Neutrophil (primary cell): ENCODE data around the gene AZI2.

ENCODE experiments used
- H3K27ac ChIP-seq: fragments of 200-600 bp; sonication (generic); 2 replicates; pipeline ENCODE4 v1.5.1; 2016; ENCODE audit warnings: mild to moderate bottlenecking, moderate library complexity
- H3K27me3 ChIP-seq: fragments of 200-600 bp; sonication (generic); 2 replicates; pipeline ENCODE4 v1.6.0; 2016; ENCODE audit warnings: mild to moderate bottlenecking
- H3K36me3 ChIP-seq: fragments of 200-600 bp; sonication (generic); 2 replicates; pipeline ENCODE4 v1.5.1; 2017
- H3K4me1 ChIP-seq, 2 experiments: fragments of 200-600 bp in 1 of 2; sonication (generic) in 1 of 2; 1 replicate in 1 of 2; 2 replicates in 1 of 2; pipeline versions ENCODE4 v1.5.1 to v1.6.1; 2013 to 2016; ENCODE audit warnings: low read depth in 1 of 2, low read length in 1 of 2, mild to moderate bottlenecking in 1 of 2, moderate library complexity in 1 of 2; ENCODE audit not compliant: control insufficient read depth in 1 of 2, insufficient read depth in 1 of 2
- H3K4me3 ChIP-seq, 2 experiments: fragments of 200-600 bp in 1 of 2; sonication (generic) in 1 of 2; 1 replicate in 1 of 2; 2 replicates in 1 of 2; pipeline ENCODE4 v1.5.1; 2013 to 2016; ENCODE audit warnings: low read depth in 1 of 2, low read length in 1 of 2, mild to moderate bottlenecking in 1 of 2, moderate library complexity in 1 of 2
- H3K9me3 ChIP-seq: fragments of 200-600 bp; sonication (generic); 2 replicates; pipeline ENCODE4 v1.5.1; 2016
- TF ChIP-seq, protein P1 (sequence below): fragments of 200-600 bp; sonication (generic); IDR thresholded peaks from 2 replicates; pipeline ENCODE4 v1.5.1; 2016; ENCODE audit warnings: antibody characterized with exemption

AZI2 gene

GRCh38 chr3:28292622-28293021 lies 56.0 kb downstream of the AZI2 start:
- Histone ChIP-seq H3K9me3 (no peaks in the 10 kb centered on the region), H3K4me1 (no peaks in the 10 kb centered on the region), H3K4me3 (no peak overlapping the region), H3K36me3 (no peaks in the 10 kb centered on the region), H3K27me3 (no peaks in the 10 kb centered on the region), H3K27ac (no peak overlapping the region)
- TF ChIP-seq, protein P1, sequence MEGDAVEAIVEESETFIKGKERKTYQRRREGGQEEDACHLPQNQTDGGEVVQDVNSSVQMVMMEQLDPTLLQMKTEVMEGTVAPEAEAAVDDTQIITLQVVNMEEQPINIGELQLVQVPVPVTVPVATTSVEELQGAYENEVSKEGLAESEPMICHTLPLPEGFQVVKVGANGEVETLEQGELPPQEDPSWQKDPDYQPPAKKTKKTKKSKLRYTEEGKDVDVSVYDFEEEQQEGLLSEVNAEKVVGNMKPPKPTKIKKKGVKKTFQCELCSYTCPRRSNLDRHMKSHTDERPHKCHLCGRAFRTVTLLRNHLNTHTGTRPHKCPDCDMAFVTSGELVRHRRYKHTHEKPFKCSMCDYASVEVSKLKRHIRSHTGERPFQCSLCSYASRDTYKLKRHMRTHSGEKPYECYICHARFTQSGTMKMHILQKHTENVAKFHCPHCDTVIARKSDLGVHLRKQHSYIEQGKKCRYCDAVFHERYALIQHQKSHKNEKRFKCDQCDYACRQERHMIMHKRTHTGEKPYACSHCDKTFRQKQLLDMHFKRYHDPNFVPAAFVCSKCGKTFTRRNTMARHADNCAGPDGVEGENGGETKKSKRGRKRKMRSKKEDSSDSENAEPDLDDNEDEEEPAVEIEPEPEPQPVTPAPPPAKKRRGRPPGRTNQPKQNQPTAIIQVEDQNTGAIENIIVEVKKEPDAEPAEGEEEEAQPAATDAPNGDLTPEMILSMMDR = no peak

DNA sequence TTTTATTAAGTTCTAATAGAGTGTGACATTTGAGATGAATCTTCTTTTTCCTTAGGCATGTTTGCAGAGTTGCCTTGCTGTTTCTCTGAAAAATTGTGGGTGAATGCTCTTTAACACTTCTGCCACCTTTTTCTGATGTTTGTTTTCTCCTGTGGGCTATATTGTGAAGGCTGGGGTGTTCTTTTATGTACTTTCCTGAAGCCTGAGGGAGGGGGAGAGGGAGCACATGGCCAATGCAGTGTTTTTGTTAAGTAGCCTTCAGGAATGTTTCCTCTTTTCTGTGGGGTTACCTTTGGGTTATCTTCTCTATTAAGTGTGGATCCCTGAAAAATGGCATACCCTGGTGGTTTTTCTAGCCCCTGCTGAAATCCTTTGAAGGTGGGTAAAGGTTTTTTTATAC lies 57.0 kb downstream of the AZI2 start:
- no peak overlapping the region for H3K27ac ChIP-seq
- no peak overlapping the region for H3K4me3 ChIP-seq
- no peaks in the 10 kb centered on the region for H3K27me3 ChIP-seq
- no peaks in the 10 kb centered on the region for H3K36me3 ChIP-seq
- no peaks in the 10 kb centered on the region for H3K4me1 ChIP-seq
- TF ChIP-seq, protein P1 = no peak
- H3K9me3 ChIP-seq = no peaks in the 10 kb centered on the region

GRCh38 chr3:28290863-28291300 lies 57.7 kb downstream of the AZI2 start:
- TF ChIP-seq, protein P1 = no peak
- Histone ChIP-seq H3K4me3 (no peak overlapping the region), H3K4me1 (no peaks in the 10 kb centered on the region), H3K9me3 (no peaks in the 10 kb centered on the region), H3K27ac (no peak overlapping the region), H3K27me3 (no peaks in the 10 kb centered on the region), H3K36me3 (no peaks in the 10 kb centered on the region)

- TF ChIP-seq, protein P1 = no peak
- no peak overlapping the region for H3K4me3 ChIP-seq
- H3K4me1 ChIP-seq = no peaks in the 10 kb centered on the region
- H3K9me3 ChIP-seq = no peaks in the 10 kb centered on the region
- no peak overlapping the region for H3K27ac ChIP-seq
- H3K27me3 ChIP-seq = no peaks in the 10 kb centered on the region
- H3K36me3 ChIP-seq = no peaks in the 10 kb centered on the region
Measured at GRCh38 chr3:28287046-28287445, 61.6 kb downstream of the AZI2 start.

- no peaks in the 10 kb centered on the region for H3K36me3 ChIP-seq
- TF ChIP-seq, protein P1 = no peak
- H3K27me3 ChIP-seq = no peaks in the 10 kb centered on the region
- H3K4me3 ChIP-seq = no peak overlapping the region
- no peaks in the 10 kb centered on the region for H3K4me1 ChIP-seq
- no peak overlapping the region for H3K27ac ChIP-seq
- H3K9me3 ChIP-seq = no peaks in the 10 kb centered on the region
Measured at GRCh38 chr3:28286595-28286994, 62.0 kb downstream of the AZI2 start.

DNA sequence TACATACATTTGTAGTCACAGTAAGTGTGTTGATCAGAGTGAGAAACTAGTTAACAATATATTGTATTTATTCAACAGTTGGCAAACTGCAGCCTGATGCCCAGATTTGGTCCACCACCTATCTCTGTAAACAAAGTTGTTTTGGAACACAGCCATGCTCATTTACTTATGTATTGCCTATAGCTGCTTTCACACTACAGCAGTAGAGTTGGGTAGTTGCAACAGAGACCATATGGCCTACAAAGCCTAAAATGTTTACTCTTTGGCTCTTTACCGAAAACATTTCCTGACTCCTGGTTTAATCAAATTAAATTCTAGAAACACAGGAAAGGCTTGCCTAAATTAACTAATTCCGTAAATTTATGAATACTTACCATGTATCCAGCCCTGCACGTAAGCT lies 67.8 kb downstream of the AZI2 start:
- Histone ChIP-seq H3K27me3 (no peaks in the 10 kb centered on the region), H3K27ac (no peak overlapping the region), H3K9me3 (no peaks in the 10 kb centered on the region), H3K4me1 (no peaks in the 10 kb centered on the region), H3K4me3 (no peak overlapping the region), H3K36me3 (no peaks in the 10 kb centered on the region)
- TF ChIP-seq, protein P1 = no peak
